SK-N-SH (cell line): Measurements from ENCODE around the gene AMFR.

Source experiments
- EP300 ChIP-seq, 2 experiments: IDR thresholded peaks; 2 replicates each; pipeline versions ENCODE4 v1.4.0 to v1.6.1; 2012; ENCODE audit warnings: borderline replicate concordance in 1 of 2, low read depth in 1 of 2, low read length in 1 of 2
- FOSL2 ChIP-seq: IDR thresholded peaks from 2 replicates; pipeline ENCODE4 v1.4.0; 2012; ENCODE audit warnings: low read depth, mild to moderate bottlenecking, moderate library complexity, borderline replicate concordance
- GATA2 ChIP-seq: sonication (generic); formaldehyde crosslinking; IDR thresholded peaks from 2 replicates; pipeline ENCODE4 v1.5.0; 2020; ENCODE audit warnings: mild to moderate bottlenecking, missing genetic modification reagents
- MXI1 ChIP-seq: IDR thresholded peaks from 2 replicates; pipeline ENCODE4 v1.6.1; 2012; ENCODE audit warnings: mild to moderate bottlenecking, low read depth, low read length, improper control_type of control experiment
- RAD21 ChIP-seq: IDR thresholded peaks from 2 replicates; pipeline ENCODE4 v1.6.1; 2012; ENCODE audit warnings: mild to moderate bottlenecking, low read length
- RFX5 ChIP-seq: IDR thresholded peaks from 2 replicates; pipeline ENCODE4 v1.6.1; 2012; ENCODE audit warnings: mild to moderate bottlenecking, improper control_type of control experiment, low read length
- TCF12 ChIP-seq: IDR thresholded peaks from 2 replicates; pipeline ENCODE4 v1.4.0; 2012
- TEAD4 ChIP-seq: IDR thresholded peaks from 2 replicates; pipeline ENCODE4 v1.4.0; 2012; ENCODE audit warnings: mild to moderate bottlenecking, borderline replicate concordance; ENCODE audit not compliant: insufficient read depth
- TF ChIP-seq, protein P1 (sequence below): fragments of 200-600 bp; sonication (generic); IDR thresholded peaks from 2 replicates; pipeline ENCODE4 v1.6.1; 2017; ENCODE audit warnings: antibody characterized with exemption, mild to moderate bottlenecking, moderate library complexity
- TF ChIP-seq, protein P2 (sequence below): IDR thresholded peaks from 2 replicates; pipeline ENCODE4; 2012
- TF ChIP-seq, protein P3 (sequence below): IDR thresholded peaks from 2 replicates; pipeline ENCODE4 v1.4.0; 2012; ENCODE audit warnings: low read depth
- TF ChIP-seq, protein P4 (sequence below): IDR thresholded peaks from 2 replicates; pipeline ENCODE4 v1.6.1; 2012; ENCODE audit warnings: mild to moderate bottlenecking, low read depth, low read length, moderate library complexity

DNA sequence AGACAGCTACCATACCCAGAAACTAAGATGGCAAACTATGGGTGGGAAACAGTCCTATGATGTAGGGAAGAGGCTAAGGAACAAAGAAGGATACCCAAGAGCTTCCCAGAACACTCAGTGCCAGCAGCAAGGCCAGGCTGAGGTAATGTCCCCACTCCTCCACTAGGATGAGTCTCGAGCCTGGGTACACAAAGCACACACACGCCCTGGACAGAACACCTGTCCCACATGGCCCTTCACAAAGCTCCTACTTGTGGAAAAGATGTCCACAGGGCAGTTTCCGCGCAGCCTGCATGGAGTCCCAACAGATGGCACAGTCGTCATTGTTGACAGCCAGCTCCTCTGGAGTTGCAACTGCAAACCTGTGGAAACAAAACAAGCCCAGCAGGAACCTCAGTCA is 23.9 kb downstream of the AMFR start:
- TF ChIP-seq, protein P1, sequence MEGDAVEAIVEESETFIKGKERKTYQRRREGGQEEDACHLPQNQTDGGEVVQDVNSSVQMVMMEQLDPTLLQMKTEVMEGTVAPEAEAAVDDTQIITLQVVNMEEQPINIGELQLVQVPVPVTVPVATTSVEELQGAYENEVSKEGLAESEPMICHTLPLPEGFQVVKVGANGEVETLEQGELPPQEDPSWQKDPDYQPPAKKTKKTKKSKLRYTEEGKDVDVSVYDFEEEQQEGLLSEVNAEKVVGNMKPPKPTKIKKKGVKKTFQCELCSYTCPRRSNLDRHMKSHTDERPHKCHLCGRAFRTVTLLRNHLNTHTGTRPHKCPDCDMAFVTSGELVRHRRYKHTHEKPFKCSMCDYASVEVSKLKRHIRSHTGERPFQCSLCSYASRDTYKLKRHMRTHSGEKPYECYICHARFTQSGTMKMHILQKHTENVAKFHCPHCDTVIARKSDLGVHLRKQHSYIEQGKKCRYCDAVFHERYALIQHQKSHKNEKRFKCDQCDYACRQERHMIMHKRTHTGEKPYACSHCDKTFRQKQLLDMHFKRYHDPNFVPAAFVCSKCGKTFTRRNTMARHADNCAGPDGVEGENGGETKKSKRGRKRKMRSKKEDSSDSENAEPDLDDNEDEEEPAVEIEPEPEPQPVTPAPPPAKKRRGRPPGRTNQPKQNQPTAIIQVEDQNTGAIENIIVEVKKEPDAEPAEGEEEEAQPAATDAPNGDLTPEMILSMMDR: peak; percentile 36
- TF ChIP-seq, protein P2, sequence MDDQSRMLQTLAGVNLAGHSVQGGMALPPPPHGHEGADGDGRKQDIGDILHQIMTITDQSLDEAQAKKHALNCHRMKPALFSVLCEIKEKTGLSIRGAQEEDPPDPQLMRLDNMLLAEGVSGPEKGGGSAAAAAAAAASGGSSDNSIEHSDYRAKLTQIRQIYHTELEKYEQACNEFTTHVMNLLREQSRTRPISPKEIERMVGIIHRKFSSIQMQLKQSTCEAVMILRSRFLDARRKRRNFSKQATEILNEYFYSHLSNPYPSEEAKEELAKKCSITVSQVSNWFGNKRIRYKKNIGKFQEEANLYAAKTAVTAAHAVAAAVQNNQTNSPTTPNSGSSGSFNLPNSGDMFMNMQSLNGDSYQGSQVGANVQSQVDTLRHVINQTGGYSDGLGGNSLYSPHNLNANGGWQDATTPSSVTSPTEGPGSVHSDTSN: no peak
- TF ChIP-seq, protein P3, sequence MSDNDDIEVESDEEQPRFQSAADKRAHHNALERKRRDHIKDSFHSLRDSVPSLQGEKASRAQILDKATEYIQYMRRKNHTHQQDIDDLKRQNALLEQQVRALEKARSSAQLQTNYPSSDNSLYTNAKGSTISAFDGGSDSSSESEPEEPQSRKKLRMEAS: no peak
- TF ChIP-seq GATA2 (CRISPR knock-in tag) (no peak), RFX5 (no peak), TEAD4 (no peak), RAD21 (peak; percentile 25; the same call in 1 of the 2 replicates), MXI1 (no peak), TCF12 (no peak), EP300 (IDR thresholded peaks at IDR 0.05; ENCODE audit: borderline replicate concordance in 1 of 2, low read depth in 1 of 2, low read length in 1 of 2) (no peak), FOSL2 (no peak)
- TF ChIP-seq, protein P4, sequence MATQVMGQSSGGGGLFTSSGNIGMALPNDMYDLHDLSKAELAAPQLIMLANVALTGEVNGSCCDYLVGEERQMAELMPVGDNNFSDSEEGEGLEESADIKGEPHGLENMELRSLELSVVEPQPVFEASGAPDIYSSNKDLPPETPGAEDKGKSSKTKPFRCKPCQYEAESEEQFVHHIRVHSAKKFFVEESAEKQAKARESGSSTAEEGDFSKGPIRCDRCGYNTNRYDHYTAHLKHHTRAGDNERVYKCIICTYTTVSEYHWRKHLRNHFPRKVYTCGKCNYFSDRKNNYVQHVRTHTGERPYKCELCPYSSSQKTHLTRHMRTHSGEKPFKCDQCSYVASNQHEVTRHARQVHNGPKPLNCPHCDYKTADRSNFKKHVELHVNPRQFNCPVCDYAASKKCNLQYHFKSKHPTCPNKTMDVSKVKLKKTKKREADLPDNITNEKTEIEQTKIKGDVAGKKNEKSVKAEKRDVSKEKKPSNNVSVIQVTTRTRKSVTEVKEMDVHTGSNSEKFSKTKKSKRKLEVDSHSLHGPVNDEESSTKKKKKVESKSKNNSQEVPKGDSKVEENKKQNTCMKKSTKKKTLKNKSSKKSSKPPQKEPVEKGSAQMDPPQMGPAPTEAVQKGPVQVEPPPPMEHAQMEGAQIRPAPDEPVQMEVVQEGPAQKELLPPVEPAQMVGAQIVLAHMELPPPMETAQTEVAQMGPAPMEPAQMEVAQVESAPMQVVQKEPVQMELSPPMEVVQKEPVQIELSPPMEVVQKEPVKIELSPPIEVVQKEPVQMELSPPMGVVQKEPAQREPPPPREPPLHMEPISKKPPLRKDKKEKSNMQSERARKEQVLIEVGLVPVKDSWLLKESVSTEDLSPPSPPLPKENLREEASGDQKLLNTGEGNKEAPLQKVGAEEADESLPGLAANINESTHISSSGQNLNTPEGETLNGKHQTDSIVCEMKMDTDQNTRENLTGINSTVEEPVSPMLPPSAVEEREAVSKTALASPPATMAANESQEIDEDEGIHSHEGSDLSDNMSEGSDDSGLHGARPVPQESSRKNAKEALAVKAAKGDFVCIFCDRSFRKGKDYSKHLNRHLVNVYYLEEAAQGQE: no peak
